Measurements from ENCODE around the gene FLT4. TPM values are rescaled to one million over a fixed set of nuclear protein-coding genes. Genes with fewer than 3 reads are reported as not detected.

Gene FLT4
- total RNA-seq, 1 donor from 2014 or later: 6.1 TPM

DNA sequence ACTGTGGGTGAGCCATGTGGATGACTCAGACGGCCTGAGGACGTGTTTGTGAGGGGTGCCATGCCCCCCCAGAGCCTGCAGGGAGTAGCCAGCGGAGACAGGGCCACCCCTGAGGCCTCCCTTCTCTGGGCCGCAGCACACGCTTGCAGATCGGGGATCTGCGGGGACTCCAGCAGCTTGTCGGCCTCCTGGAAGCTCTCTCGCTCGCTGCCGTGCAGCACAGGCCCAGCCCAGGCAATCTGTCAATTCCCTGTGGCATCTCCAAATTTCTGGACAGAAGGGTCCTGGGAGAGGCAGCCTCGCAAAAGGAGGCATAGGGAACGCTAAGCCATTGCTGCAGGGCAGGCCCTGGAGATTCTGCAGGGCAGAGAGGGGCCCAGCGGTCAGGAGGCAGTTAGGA is 21.2 kb downstream of the FLT4 start:
- Histone ChIP-seq H3K27me3 (ENCODE audit: low read depth) (peaks cover 18% of the 10 kb centered on the region), H3K27ac (replicated peaks) (no peak overlapping the region), H3K9me3 (replicated peaks) (no peaks in the 10 kb centered on the region), H3K4me1 (peaks cover 20% of the 10 kb centered on the region), H3K36me3 (no peaks in the 10 kb centered on the region), H3K4me3 (no peak overlapping the region)
- intact Hi-C loops (cut with micrococcal nuclease): no loop called here
- no peak for DNase-seq
- TF ChIP-seq, protein P1, sequence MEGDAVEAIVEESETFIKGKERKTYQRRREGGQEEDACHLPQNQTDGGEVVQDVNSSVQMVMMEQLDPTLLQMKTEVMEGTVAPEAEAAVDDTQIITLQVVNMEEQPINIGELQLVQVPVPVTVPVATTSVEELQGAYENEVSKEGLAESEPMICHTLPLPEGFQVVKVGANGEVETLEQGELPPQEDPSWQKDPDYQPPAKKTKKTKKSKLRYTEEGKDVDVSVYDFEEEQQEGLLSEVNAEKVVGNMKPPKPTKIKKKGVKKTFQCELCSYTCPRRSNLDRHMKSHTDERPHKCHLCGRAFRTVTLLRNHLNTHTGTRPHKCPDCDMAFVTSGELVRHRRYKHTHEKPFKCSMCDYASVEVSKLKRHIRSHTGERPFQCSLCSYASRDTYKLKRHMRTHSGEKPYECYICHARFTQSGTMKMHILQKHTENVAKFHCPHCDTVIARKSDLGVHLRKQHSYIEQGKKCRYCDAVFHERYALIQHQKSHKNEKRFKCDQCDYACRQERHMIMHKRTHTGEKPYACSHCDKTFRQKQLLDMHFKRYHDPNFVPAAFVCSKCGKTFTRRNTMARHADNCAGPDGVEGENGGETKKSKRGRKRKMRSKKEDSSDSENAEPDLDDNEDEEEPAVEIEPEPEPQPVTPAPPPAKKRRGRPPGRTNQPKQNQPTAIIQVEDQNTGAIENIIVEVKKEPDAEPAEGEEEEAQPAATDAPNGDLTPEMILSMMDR (IDR thresholded peaks at IDR 0.05; ENCODE audit: borderline replicate concordance): no peak

DNA sequence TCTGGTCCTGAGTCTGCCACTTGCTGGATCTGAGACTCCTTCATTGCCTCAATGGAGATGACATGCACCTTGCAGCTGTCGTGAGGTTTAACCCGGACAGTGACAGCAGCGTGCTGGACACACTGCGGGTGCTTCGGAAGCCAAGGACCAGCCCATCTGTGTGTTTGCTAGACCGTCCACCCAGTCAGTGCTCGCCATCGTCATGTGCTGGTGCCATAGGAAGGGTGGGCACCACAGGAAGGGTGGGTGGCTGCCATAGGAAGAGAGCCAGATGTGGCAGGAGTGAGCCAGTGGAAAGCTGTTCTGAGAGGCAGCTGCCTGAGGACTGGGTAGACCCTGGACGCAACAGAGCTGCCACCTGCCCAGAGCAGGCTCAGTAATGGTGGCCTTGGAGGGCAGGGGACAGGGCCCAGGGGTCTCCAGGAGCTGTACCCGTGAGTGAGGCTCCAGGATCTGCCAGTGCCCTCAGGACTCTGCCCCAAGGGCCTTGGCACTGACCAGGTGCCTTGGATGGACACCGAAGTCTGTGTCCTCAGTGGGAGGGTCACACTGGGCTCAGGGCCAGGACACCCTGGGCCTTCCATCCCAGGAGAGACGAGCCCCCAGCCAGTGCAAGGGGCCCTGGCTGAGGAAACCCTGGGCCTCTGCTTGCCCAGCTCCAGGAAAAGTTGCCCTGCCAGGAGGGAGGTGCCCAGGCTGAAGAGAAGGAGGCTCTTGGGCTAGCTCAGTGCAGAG is 21.8 kb downstream of the FLT4 start:
- no peak for DNase-seq
- Histone ChIP-seq H3K4me1 (peaks cover 18% of the 10 kb centered on the region), H3K36me3 (no peaks in the 10 kb centered on the region), H3K27me3 (ENCODE audit: low read depth) (peaks cover 12% of the 10 kb centered on the region), H3K27ac (replicated peaks) (no peak overlapping the region), H3K9me3 (replicated peaks) (no peaks in the 10 kb centered on the region), H3K4me3 (no peak overlapping the region)
- intact Hi-C loops (cut with micrococcal nuclease): no loop called here
- TF ChIP-seq, protein P1 (IDR thresholded peaks at IDR 0.05; ENCODE audit: borderline replicate concordance): no peak

DNA sequence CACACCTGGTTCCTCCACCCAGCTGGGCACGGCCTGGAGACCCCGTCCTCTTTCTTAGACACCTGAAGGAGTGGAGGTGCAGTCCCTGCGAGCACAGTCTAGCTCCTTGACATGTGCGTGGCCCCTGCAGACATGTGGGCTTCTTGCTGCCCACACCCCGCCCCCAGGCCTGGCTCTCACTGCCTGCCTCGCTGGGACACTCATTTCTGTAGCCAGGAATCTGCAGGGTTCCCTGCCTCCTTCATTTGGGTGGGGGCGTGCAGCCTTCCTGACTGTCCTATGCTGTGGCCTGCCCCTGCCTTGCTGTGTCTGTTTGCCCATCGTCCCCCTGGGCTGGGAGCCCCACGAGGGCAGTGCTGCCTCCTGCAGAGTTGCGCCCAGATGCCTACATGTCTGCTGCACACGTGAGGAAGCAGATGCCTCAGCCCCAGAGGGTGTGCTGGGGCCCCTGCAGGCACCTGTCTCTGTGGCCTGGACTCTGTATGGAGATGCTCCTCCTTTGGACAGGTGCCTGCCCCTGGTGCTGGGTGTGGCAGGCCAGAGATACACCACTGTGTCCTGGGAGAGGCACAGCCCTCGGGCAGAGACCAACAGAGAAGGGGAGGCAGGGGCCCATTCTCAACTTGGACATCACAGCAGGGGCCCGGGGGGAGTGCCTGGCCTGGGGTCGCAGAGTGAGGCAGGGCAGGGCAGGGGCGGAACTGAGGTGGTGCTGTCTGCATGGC is 22.6 kb downstream of the FLT4 start:
- intact Hi-C loops (cut with micrococcal nuclease): no loop called here
- Histone ChIP-seq H3K36me3 (no peaks in the 10 kb centered on the region), H3K9me3 (replicated peaks) (no peaks in the 10 kb centered on the region), H3K27ac (replicated peaks) (no peak overlapping the region), H3K4me3 (no peak overlapping the region), H3K27me3 (ENCODE audit: low read depth) (peaks cover 6% of the 10 kb centered on the region), H3K4me1 (peaks cover 18% of the 10 kb centered on the region)
- TF ChIP-seq, protein P1 (IDR thresholded peaks at IDR 0.05; ENCODE audit: borderline replicate concordance): no peak
- DNase-seq: no peak

DNA sequence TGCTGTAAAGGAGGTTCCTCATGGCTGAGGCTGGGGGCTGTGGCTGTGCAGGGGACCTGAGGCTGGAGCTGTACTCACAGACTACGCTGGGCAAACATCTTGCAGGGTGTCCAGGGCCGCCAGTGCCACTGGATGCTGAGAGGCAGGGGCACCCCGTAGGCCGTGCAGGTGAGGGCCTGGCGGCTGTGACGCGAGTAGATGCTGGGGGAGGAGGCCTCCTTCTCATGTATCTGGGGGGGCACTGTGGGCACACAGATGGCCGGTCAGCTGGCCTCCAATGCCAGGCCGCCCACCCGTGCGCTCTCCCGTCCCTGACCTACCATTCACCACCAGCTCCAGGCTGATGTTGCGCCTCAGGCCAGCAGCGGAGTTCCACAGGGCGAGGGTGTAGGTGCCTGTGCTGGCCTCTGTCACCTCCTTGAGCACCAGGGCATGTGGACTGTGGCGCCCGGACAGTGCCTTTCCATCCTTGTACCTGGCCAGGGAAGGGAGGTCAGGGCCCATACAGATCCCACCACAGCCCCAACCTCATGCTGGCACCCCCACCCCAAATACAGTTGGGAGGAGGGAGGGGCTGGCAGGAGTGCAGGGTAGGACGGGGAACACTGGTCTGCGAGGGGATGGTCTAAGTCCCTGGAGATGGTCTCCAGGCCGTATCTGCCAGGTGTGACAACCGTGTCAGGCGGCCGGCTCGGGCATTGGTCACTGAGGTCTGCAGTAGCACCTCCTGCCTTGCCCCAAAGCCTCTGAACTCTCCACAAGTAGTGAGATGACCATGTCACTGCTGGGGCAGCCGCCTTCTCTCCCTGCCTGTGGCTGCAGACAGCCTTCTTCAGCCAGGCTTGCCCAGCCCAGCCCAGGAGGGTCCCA is 23.4 kb downstream of the FLT4 start:
- no peak overlapping the region for H3K4me3 ChIP-seq
- no peak for DNase-seq
- H3K4me1 ChIP-seq: peaks cover 18% of the 10 kb centered on the region
- H3K27ac ChIP-seq (replicated peaks): no peak overlapping the region
- no peaks in the 10 kb centered on the region for H3K36me3 ChIP-seq
- H3K27me3 ChIP-seq (ENCODE audit: low read depth): peaks cover 8% of the 10 kb centered on the region
- H3K9me3 ChIP-seq (replicated peaks): no peaks in the 10 kb centered on the region
- intact Hi-C loops (cut with micrococcal nuclease): no loop called here
- TF ChIP-seq, protein P1 (IDR thresholded peaks at IDR 0.05; ENCODE audit: borderline replicate concordance): no peak

DNA sequence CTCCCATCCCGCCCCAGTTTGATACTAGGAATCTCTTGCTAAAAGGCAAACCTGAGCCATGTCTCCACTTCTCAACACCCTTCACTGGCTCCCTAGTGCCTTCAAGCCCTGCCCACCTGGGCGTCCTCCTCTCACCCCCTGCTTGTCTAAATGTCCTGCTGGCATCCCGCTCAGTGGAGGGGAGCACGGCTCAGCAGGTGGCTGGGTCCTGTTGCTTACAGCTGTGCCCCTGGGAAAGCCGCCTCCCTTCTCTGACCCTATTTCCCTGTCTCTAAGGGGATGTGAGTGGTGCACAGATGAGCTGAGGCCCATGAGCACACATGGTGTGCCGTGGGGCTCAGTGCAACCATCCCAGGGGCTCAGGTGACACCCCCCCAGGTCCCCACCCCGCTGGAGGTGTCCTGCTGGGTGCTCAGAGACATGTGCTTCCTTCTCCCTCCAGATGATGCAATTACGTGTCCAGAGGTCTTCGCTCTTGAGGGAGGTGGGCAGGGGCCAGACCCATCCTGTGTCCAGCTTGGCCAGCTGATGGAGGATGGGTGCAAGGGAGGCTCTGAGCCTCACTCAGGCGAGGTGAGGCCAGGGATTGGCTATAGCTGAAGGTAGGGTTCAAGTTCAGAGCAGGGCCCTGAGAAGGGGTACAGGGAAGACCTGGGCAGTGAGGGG is 24.1 kb downstream of the FLT4 start:
- no peak overlapping the region for H3K27ac ChIP-seq (replicated peaks)
- peaks cover 18% of the 10 kb centered on the region for H3K4me1 ChIP-seq
- TF ChIP-seq, protein P1 (IDR thresholded peaks at IDR 0.05; ENCODE audit: borderline replicate concordance): no peak
- intact Hi-C loops (cut with micrococcal nuclease): no loop called here
- no peak overlapping the region for H3K4me3 ChIP-seq
- peaks cover 5% of the 10 kb centered on the region for H3K36me3 ChIP-seq
- no peak for DNase-seq
- peaks cover 16% of the 10 kb centered on the region for H3K27me3 ChIP-seq (ENCODE audit: low read depth)
- no peaks in the 10 kb centered on the region for H3K9me3 ChIP-seq (replicated peaks)
